GM10266 (cell line): ENCODE results near the gene HS2ST1.

ENCODE experiments used
- DNase-seq: peaks from one replicate; pipeline ENCODE4 v3.0.0; 2012; ENCODE audit errors: extremely low spot score
- CTCF ChIP-seq: IDR thresholded peaks from 2 replicates; pipeline ENCODE4 v1.5.1; 2012; ENCODE audit warnings: mild to moderate bottlenecking, low read depth; ENCODE audit not compliant: control insufficient read depth, insufficient read depth; ENCODE audit errors: missing control alignments

HS2ST1 gene

GRCh38 chr1:87135329-87135712, 220.9 kb downstream of the HS2ST1 start:
- no peak for DNase-seq
- no peak for TF ChIP-seq CTCF

- no peak for DNase-seq
- TF ChIP-seq CTCF, result no peak
Observed at GRCh38 chr1:87136607-87137341, 222.3 kb downstream of the HS2ST1 start.

- TF ChIP-seq CTCF, result no peak
- no peak for DNase-seq
Observed at GRCh38 chr1:87137342-87137739, 222.9 kb downstream of the HS2ST1 start.

- no peak for TF ChIP-seq CTCF
- no peak for DNase-seq
Observed at GRCh38 chr1:87140831-87141540, 226.6 kb downstream of the HS2ST1 start.

- DNase-seq, result no peak
Observed at GRCh38 chr1:87141556-87141955, 227.1 kb downstream of the HS2ST1 start.

GRCh38 chr1:87143413-87144135, 229.1 kb downstream of the HS2ST1 start:
- no peak for DNase-seq
- no peak for TF ChIP-seq CTCF

More at GRCh38 chr1:87141556-87141955, 227.1 kb downstream of the HS2ST1 start:
- TF ChIP-seq CTCF, result no peak

- TF ChIP-seq CTCF, result no peak
- no peak for DNase-seq
Observed at GRCh38 chr1:87144316-87144895, 230.0 kb downstream of the HS2ST1 start.
